ENCODE results near the gene AP1B1.

AP1B1 gene

DNA sequence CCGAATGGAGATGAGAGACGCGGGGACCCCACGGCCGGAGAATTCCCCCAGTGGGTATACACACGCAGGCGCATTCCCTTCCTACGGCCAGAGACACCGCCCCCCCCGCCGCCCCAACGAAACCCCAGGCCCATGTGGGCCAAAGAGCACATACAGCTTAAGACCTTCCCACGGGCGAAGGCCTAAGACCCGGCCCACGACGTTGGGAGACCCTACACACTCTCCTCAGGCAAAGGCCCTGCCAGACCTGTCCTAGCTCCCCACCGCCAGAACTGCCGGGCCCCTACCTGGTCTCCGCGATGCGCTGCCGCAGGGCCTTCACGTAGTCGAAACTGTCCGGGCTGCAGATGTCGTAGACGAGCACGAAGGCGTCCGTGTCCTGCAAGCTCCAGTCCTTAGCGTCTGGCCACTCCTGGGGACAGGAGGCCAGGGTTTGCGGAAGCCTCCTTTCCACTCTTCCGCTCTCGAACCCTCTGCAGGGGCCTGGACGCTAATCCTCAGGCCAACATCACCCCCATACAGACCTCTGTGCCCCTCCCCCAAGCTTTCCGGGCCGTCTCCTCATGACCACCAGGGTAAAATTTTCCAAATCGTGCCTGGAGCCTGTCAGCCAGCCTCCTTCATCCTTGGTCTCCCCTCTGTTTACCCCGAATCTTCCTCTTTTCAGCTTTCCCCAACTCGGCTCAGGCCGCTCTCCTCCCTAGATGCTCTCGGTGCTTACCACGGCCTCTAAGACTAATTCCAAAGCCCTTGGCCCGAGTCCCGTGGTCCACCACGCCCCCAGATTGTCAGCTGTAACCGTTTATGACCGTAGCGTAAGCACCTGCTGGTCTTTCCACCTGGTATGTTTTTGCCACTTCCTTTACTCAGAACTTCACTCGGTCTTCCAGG is 74.5 kb downstream of the AP1B1 start:
- POLR2A ChIA-PET = no interaction called here
- DNase-seq (ENCODE audit: extremely low spot score) = no peak
- TF ChIP-seq, protein P1, sequence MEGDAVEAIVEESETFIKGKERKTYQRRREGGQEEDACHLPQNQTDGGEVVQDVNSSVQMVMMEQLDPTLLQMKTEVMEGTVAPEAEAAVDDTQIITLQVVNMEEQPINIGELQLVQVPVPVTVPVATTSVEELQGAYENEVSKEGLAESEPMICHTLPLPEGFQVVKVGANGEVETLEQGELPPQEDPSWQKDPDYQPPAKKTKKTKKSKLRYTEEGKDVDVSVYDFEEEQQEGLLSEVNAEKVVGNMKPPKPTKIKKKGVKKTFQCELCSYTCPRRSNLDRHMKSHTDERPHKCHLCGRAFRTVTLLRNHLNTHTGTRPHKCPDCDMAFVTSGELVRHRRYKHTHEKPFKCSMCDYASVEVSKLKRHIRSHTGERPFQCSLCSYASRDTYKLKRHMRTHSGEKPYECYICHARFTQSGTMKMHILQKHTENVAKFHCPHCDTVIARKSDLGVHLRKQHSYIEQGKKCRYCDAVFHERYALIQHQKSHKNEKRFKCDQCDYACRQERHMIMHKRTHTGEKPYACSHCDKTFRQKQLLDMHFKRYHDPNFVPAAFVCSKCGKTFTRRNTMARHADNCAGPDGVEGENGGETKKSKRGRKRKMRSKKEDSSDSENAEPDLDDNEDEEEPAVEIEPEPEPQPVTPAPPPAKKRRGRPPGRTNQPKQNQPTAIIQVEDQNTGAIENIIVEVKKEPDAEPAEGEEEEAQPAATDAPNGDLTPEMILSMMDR (IDR thresholded peaks at IDR 0.05; ENCODE audit: control extremely low read depth, extremely low read depth, low read depth, missing control alignments) = no peak
- CTCF ChIA-PET = interaction anchor here (0.9 to 2.3 kb wide), 4 partner anchors 10 to 68 kb away, joined by 3 to 10 read pairs (median 4); no protein-coding TSS in a partner anchor

DNA sequence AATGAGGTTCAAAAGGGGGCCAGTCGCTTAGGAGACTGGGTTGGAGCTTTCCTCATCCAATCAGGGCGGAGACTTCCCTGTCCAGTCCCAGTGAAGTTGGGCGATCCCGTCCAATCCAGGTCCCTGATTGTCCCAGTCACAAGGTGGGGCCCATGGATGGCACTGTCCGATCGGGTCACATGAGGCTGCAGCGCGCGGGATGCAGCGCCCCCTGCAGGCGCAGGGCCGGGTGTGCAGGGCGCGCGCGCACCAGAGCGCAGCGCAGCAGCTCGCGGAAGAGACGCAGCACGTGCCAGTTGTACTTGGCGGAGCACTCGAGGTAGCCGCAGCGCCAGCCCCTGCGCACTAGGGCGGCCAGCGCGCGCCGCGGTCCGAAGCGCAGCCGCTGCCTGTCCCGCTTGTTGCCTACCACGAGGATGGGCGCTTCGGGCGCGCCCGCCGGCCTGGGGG is 75.2 kb downstream of the AP1B1 start:
- TF ChIP-seq, protein P1 (IDR thresholded peaks at IDR 0.05; ENCODE audit: control extremely low read depth, extremely low read depth, low read depth, missing control alignments) = peak; percentile 53
- CTCF ChIA-PET = interaction anchor here (0.7 to 2.3 kb wide), 8 partner anchors 8 to 68 kb away, joined by 3 to 10 read pairs (median 4); no protein-coding TSS in a partner anchor
- POLR2A ChIA-PET = no interaction called here
- no peak for DNase-seq (ENCODE audit: extremely low spot score)

DNA sequence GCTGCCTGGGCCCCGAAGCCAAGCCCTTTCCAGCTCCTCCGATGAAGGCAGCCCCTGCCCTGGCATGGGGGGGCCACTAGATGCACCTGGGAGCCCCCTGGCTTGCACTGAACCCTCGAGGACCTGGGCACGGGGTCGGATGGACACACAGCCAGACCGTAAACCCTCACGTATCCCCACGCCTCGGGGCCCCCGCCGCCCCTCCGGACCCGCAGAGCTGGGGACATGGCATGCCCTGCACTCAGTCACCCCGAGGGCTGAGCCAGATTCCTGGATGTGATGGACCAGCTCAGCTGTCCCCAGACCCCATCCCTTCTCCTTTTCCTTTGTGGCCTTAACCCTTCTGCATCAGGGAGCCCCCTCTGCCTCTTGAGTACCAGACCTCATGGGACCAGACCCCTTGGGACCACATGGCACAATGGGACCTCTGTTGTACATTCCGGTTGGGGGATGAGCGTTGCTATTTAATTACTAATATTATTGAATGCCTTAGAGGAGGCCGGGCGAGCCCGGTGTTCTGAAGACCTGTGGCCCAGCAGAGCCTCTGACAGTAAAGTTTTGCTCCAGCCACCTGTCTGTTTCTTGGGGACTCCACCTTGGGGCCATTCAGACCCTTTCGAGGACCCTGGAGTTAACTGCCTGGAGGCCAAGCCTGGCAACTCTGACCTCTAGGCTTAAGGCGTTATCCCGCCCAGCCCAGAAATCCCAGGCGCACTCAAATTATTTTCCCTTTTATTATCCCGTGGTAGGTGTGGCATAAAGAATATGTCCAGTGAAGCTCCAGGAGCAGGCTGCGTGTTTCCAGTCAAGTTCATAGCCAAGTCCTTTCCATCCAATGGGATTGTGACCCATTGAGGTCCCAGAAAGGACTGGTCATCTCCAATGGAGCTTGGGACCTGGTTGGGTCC is 75.9 kb downstream of the AP1B1 start:
- no peak for DNase-seq (ENCODE audit: extremely low spot score)
- TF ChIP-seq, protein P1 (IDR thresholded peaks at IDR 0.05; ENCODE audit: control extremely low read depth, extremely low read depth, low read depth, missing control alignments) = no peak
- POLR2A ChIA-PET = no interaction called here
- CTCF ChIA-PET = interaction anchor here (0.7 to 2.3 kb wide), 7 partner anchors 9 to 69 kb away, joined by 3 to 10 read pairs (median 4); no protein-coding TSS in a partner anchor

DNA sequence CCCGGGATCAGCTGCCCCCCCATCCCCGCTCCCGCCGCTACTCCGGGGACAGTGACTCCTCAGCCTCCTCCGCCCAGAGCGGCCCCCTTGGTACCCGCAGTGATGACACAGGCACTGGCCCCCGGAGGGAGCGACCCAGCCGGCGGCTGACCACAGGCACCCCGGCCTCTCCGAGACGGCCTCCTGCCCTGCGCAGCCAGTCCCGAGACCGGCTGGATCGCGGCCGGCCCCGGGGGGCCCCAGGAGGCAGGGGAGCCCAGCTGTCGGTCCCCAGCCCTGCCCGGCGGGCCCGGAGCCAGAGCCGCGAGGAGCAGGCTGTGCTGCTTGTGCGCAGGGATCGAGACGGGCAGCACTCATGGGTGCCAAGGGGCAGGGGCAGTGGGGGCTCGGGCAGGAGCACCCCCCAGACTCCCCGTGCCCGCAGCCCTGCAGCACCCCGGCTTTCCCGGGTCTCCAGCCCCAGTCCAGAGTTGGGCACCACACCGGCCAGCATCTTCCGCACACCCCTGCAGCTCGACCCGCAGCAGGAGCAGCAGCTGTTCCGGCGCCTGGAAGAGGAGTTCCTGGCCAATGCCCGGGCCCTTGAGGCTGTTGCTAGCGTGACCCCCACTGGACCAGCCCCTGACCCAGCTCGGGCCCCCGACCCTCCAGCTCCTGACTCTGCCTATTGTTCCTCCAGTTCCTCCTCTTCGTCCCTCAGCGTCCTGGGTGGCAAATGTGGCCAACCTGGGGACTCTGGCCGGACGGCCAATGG is 76.7 kb downstream of the AP1B1 start:
- TF ChIP-seq, protein P1 (IDR thresholded peaks at IDR 0.05; ENCODE audit: control extremely low read depth, extremely low read depth, low read depth, missing control alignments) = no peak
- DNase-seq (ENCODE audit: extremely low spot score) = peak; percentile 16
- POLR2A ChIA-PET = no interaction called here
- CTCF ChIA-PET = interaction anchor here (1.1 to 1.4 kb wide), 2 partner anchors 10 to 67 kb away, joined by 3 to 5 read pairs; no protein-coding TSS in a partner anchor

DNA sequence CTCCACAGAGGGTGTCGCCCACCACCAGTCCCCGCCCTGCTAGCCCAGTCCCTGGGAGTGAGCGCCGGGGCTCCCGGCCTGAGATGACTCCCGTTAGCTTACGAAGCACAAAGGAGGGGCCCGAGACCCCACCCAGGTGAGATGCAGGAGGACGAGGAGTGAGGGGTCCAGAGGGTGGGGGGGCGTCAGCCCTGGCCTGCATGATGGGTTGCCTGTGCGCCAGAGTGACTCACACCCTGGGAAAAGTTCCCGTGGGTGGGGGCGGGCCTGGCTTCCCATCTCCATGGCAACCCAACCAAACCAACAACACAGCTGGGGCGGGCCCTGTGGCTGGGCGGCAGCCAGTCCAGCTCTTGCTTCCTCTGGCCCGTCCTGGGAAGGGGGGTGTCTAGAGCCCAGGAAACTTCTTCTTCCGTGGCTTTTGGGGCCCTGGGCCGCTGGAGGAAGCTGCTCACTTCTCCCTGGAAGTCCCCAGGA is 77.5 kb downstream of the AP1B1 start:
- DNase-seq (ENCODE audit: extremely low spot score) = peak; percentile 87
- POLR2A ChIA-PET = no interaction called here
- CTCF ChIA-PET = interaction anchor here (0.7 to 1.1 kb wide), 2 partner anchors 14 to 66 kb away, joined by 3 read pairs; no protein-coding TSS in a partner anchor
- TF ChIP-seq, protein P1 (IDR thresholded peaks at IDR 0.05; ENCODE audit: control extremely low read depth, extremely low read depth, low read depth, missing control alignments) = no peak

Data from GM10248 (cell line).